Measurements from ENCODE around the gene CARMIL1. TPM values are rescaled to one million over a fixed set of nuclear protein-coding genes. Genes with fewer than 3 reads are reported as not detected.

CARMIL1 gene
- total and polyA plus RNA-seq, 10 of the 15 experiments (the other 5 are each of a cell fraction or from before 2014, with no cell fraction given) = 6.4 to 18.1 (median 10.3) TPM

DNA sequence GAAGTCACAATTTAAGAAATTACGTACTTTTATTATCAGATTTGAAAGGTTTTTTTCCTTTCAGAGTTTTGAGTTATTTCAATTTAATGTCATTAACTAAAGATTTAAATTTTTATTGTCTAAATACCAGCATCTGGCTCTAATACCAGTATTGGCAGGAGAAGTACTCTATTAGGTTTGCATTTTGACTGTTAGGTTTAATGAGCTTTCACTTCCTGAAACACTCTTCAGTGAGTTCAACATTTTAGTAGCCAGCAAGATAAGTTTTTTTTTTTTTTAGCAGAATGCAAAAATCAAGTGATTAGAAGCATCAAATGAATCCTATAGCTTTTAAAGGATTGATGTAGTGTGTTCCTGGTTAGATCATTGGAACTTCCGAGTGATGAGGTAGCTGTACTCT, 338.8 kb downstream of the CARMIL1 start (continued):
- TF ChIP-seq E4F1 (IDR thresholded peaks at IDR 0.05; ENCODE audit: borderline replicate concordance, partially characterized antibody) = no peak
- TF ChIP-seq EED (IDR thresholded peaks at IDR 0.05; ENCODE audit: low read depth) = no peak
- no peak for TF ChIP-seq STAT3 (IDR thresholded peaks at IDR 0.05; ENCODE audit: low read depth, low read length)
- TF ChIP-seq SPI1 (IDR thresholded peaks at IDR 0.05; ENCODE audit: borderline replicate concordance, insufficient read depth, low read depth, low read length) = peak; percentile 84; the same call in 1 of the 2 replicates
- TF ChIP-seq POLR2AphosphoS5 (IDR thresholded peaks at IDR 0.05; ENCODE audit: low read length) = no peak
- TF ChIP-seq NFXL1 (IDR thresholded peaks at IDR 0.05; ENCODE audit: borderline replicate concordance) = no peak
- TF ChIP-seq, protein P1, sequence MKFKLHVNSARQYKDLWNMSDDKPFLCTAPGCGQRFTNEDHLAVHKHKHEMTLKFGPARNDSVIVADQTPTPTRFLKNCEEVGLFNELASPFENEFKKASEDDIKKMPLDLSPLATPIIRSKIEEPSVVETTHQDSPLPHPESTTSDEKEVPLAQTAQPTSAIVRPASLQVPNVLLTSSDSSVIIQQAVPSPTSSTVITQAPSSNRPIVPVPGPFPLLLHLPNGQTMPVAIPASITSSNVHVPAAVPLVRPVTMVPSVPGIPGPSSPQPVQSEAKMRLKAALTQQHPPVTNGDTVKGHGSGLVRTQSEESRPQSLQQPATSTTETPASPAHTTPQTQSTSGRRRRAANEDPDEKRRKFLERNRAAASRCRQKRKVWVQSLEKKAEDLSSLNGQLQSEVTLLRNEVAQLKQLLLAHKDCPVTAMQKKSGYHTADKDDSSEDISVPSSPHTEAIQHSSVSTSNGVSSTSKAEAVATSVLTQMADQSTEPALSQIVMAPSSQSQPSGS (IDR thresholded peaks at IDR 0.05; ENCODE audit: low read length) = no peak
- no peak for TF ChIP-seq SRF (IDR thresholded peaks at IDR 0.05; ENCODE audit: low read depth in 2 of 2, low read length in 2 of 2)
- TF ChIP-seq RFX5 (IDR thresholded peaks at IDR 0.05; ENCODE audit: low read depth, low read length) = no peak
- TF ChIP-seq E2F8 (IDR thresholded peaks at IDR 0.05; ENCODE audit: low read depth, partially characterized antibody) = no peak
- TF ChIP-seq POLR2A (IDR thresholded peaks at IDR 0.05; ENCODE audit: low read depth, low read length) = no peak
- no peak for TF ChIP-seq POLR2AphosphoS2 (IDR thresholded peaks at IDR 0.05; ENCODE audit: low read depth, low read length)
- no peak for TF ChIP-seq NR2C1 (IDR thresholded peaks at IDR 0.05)
- TF ChIP-seq GABPA (IDR thresholded peaks at IDR 0.05; ENCODE audit: low read depth) = no peak
- TF ChIP-seq JUND (IDR thresholded peaks at IDR 0.05; ENCODE audit: low read depth, low read length) = no peak
- TF ChIP-seq CREB1 (IDR thresholded peaks at IDR 0.05; ENCODE audit: low read depth) = no peak
- TF ChIP-seq NFIC (IDR thresholded peaks at IDR 0.05; ENCODE audit: low read depth, low read length) = no peak
- no peak for TF ChIP-seq MXI1 (IDR thresholded peaks at IDR 0.05; ENCODE audit: low read depth, low read length)
